Frontal cortex (tissue), 1 donor: Measurements from ENCODE around the gene FA2H. TPM values are rescaled to one million over a fixed set of nuclear protein-coding genes. Genes with fewer than 3 reads are reported as not detected.

Experiments
- total RNA-seq: library from RNA; depleted of rRNA; stranded (reverse); fragments of >200 nt; gene quantifications from one replicate; pipeline ENCODE4 v1.2.3, GENCODE V29; 2014

FA2H gene
- total RNA-seq, 1 donor from 2014 or later = 0.41 TPM

Other genes with a start within 250 kb of the FA2H start
- gene GLG1, start 167.7 kb downstream of the FA2H start, total RNA-seq = 64.8 TPM
- gene RFWD3, start 107.9 kb downstream of the FA2H start, total RNA-seq = 9.8 TPM
- 0.82 TPM for gene MLKL, start 74.0 kb downstream of the FA2H start, total RNA-seq
- 19.6 TPM for gene WDR59, start 210.3 kb upstream of the FA2H start, total RNA-seq
- gene ZNRF1, start 224.2 kb upstream of the FA2H start, total RNA-seq = 19.2 TPM